Measurements from ENCODE around the gene FAM151A. TPM values are rescaled to one million over a fixed set of nuclear protein-coding genes. Genes with fewer than 3 reads are reported as not detected.

The FAM151A gene
- total and polyA plus RNA-seq, 2 experiments from 2014 or later = 0.10 TPM; not detected in 1

DNA sequence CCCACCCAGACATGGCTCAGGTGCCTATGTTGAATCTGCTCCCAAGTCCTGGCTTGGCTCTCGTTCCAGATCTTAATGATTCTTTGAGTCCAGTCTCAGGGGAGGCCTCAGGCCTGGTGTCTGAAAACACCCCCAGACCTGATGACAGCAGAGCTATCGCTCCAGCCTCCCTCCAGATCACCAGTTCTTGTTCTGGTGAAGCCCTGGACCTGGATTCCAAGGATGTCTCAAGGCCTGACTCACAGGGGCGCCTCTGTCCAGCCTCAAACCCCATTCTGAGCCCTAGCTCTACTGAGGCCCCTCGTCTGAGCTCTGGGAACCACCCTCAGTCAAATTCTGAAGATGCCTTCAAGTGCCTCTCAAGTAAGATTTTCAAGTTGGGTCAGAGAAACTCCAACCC is 29.7 kb upstream of the FAM151A start:
- no peaks in the 10 kb centered on the region for H3K4me1 ChIP-seq (ENCODE audit: insufficient read depth)
- H3K36me3 ChIP-seq (ENCODE audit: insufficient read depth) = no peaks in the 10 kb centered on the region
- TF ChIP-seq, protein P1, sequence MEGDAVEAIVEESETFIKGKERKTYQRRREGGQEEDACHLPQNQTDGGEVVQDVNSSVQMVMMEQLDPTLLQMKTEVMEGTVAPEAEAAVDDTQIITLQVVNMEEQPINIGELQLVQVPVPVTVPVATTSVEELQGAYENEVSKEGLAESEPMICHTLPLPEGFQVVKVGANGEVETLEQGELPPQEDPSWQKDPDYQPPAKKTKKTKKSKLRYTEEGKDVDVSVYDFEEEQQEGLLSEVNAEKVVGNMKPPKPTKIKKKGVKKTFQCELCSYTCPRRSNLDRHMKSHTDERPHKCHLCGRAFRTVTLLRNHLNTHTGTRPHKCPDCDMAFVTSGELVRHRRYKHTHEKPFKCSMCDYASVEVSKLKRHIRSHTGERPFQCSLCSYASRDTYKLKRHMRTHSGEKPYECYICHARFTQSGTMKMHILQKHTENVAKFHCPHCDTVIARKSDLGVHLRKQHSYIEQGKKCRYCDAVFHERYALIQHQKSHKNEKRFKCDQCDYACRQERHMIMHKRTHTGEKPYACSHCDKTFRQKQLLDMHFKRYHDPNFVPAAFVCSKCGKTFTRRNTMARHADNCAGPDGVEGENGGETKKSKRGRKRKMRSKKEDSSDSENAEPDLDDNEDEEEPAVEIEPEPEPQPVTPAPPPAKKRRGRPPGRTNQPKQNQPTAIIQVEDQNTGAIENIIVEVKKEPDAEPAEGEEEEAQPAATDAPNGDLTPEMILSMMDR (conservative IDR thresholded peaks at IDR 0.05; ENCODE audit: low read depth in 2 of 2) = no peak
- TF ChIP-seq, protein P2, sequence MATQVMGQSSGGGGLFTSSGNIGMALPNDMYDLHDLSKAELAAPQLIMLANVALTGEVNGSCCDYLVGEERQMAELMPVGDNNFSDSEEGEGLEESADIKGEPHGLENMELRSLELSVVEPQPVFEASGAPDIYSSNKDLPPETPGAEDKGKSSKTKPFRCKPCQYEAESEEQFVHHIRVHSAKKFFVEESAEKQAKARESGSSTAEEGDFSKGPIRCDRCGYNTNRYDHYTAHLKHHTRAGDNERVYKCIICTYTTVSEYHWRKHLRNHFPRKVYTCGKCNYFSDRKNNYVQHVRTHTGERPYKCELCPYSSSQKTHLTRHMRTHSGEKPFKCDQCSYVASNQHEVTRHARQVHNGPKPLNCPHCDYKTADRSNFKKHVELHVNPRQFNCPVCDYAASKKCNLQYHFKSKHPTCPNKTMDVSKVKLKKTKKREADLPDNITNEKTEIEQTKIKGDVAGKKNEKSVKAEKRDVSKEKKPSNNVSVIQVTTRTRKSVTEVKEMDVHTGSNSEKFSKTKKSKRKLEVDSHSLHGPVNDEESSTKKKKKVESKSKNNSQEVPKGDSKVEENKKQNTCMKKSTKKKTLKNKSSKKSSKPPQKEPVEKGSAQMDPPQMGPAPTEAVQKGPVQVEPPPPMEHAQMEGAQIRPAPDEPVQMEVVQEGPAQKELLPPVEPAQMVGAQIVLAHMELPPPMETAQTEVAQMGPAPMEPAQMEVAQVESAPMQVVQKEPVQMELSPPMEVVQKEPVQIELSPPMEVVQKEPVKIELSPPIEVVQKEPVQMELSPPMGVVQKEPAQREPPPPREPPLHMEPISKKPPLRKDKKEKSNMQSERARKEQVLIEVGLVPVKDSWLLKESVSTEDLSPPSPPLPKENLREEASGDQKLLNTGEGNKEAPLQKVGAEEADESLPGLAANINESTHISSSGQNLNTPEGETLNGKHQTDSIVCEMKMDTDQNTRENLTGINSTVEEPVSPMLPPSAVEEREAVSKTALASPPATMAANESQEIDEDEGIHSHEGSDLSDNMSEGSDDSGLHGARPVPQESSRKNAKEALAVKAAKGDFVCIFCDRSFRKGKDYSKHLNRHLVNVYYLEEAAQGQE (IDR thresholded peaks at IDR 0.05; ENCODE audit: unreplicated experiment) = no peak
- no peak for TF ChIP-seq STAT1 (IDR thresholded peaks at IDR 0.05; ENCODE audit: unreplicated experiment)
- TF ChIP-seq EZH2 (IDR thresholded peaks at IDR 0.05; ENCODE audit: low read depth, unreplicated experiment) = no peak
- TF ChIP-seq, protein P3, sequence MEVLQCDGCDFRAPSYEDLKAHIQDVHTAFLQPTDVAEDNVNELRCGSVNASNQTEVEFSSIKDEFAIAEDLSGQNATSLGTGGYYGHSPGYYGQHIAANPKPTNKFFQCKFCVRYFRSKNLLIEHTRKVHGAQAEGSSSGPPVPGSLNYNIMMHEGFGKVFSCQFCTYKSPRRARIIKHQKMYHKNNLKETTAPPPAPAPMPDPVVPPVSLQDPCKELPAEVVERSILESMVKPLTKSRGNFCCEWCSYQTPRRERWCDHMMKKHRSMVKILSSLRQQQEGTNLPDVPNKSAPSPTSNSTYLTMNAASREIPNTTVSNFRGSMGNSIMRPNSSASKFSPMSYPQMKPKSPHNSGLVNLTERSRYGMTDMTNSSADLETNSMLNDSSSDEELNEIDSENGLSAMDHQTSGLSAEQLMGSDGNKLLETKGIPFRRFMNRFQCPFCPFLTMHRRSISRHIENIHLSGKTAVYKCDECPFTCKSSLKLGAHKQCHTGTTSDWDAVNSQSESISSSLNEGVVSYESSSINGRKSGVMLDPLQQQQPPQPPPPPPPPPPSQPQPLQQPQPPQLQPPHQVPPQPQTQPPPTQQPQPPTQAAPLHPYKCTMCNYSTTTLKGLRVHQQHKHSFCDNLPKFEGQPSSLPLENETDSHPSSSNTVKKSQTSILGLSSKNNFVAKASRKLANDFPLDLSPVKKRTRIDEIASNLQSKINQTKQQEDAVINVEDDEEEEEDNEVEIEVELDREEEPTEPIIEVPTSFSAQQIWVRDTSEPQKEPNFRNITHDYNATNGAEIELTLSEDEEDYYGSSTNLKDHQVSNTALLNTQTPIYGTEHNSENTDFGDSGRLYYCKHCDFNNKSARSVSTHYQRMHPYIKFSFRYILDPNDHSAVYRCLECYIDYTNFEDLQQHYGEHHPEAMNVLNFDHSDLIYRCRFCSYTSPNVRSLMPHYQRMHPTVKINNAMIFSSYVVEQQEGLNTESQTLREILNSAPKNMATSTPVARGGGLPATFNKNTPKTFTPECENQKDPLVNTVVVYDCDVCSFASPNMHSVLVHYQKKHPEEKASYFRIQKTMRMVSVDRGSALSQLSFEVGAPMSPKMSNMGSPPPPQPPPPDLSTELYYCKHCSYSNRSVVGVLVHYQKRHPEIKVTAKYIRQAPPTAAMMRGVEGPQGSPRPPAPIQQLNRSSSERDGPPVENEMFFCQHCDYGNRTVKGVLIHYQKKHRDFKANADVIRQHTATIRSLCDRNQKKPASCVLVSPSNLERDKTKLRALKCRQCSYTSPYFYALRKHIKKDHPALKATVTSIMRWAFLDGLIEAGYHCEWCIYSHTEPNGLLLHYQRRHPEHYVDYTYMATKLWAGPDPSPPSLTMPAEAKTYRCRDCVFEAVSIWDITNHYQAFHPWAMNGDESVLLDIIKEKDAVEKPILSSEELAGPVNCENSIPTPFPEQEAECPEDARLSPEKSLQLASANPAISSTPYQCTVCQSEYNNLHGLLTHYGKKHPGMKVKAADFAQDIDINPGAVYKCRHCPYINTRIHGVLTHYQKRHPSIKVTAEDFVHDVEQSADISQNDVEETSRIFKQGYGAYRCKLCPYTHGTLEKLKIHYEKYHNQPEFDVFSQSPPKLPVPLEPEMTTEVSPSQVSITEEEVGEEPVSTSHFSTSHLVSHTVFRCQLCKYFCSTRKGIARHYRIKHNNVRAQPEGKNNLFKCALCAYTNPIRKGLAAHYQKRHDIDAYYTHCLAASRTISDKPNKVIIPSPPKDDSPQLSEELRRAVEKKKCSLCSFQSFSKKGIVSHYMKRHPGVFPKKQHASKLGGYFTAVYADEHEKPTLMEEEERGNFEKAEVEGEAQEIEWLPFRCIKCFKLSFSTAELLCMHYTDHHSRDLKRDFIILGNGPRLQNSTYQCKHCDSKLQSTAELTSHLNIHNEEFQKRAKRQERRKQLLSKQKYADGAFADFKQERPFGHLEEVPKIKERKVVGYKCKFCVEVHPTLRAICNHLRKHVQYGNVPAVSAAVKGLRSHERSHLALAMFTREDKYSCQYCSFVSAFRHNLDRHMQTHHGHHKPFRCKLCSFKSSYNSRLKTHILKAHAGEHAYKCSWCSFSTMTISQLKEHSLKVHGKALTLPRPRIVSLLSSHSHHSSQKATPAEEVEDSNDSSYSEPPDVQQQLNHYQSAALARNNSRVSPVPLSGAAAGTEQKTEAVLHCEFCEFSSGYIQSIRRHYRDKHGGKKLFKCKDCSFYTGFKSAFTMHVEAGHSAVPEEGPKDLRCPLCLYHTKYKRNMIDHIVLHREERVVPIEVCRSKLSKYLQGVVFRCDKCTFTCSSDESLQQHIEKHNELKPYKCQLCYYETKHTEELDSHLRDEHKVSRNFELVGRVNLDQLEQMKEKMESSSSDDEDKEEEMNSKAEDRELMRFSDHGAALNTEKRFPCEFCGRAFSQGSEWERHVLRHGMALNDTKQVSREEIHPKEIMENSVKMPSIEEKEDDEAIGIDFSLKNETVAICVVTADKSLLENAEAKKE (CRISPR knock-in tag; IDR thresholded peaks at IDR 0.05) = no peak
- TF ChIP-seq, protein P4, sequence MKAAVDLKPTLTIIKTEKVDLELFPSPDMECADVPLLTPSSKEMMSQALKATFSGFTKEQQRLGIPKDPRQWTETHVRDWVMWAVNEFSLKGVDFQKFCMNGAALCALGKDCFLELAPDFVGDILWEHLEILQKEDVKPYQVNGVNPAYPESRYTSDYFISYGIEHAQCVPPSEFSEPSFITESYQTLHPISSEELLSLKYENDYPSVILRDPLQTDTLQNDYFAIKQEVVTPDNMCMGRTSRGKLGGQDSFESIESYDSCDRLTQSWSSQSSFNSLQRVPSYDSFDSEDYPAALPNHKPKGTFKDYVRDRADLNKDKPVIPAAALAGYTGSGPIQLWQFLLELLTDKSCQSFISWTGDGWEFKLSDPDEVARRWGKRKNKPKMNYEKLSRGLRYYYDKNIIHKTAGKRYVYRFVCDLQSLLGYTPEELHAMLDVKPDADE (IDR thresholded peaks at IDR 0.05) = no peak
- TF ChIP-seq POLR2AphosphoS5 (IDR thresholded peaks at IDR 0.05; ENCODE audit: low read depth) = no peak
- no peak for TF ChIP-seq EZH2phosphoT487 (IDR thresholded peaks at IDR 0.05; ENCODE audit: unreplicated experiment)
- TF ChIP-seq CREB1 (CRISPR knock-in tag; IDR thresholded peaks at IDR 0.05; ENCODE audit: low read depth) = no peak
- TF ChIP-seq NANOG (IDR thresholded peaks at IDR 0.05; ENCODE audit: borderline replicate concordance) = no peak
- TF ChIP-seq ZNF114 (CRISPR knock-in tag; IDR thresholded peaks at IDR 0.05) = no peak
- TF ChIP-seq ZNF331 (CRISPR knock-in tag; IDR thresholded peaks at IDR 0.05; ENCODE audit: low read depth) = no peak
- no peak for TF ChIP-seq JUNB (IDR thresholded peaks at IDR 0.05; ENCODE audit: unreplicated experiment)
- no peak overlapping the region for H3K4me3 Mint-ChIP-seq
- H3K36me3 Mint-ChIP-seq (ENCODE audit: low read depth) = no peaks in the 10 kb centered on the region
- no peak overlapping the region for H2AFZ ChIP-seq
- H3K79me2 ChIP-seq (replicated peaks; ENCODE audit: insufficient read depth) = no peaks in the 10 kb centered on the region
- no peak overlapping the region for H3K27ac ChIP-seq (ENCODE audit: low read depth)
- H4K20me1 ChIP-seq (replicated peaks; ENCODE audit: insufficient read depth) = no peaks in the 10 kb centered on the region
- H3K27ac Mint-ChIP-seq = no peak overlapping the region
- no peaks in the 10 kb centered on the region for H3K27me3 ChIP-seq (ENCODE audit: insufficient read depth)
- H3K4me3 ChIP-seq = no peak overlapping the region
- no peaks in the 10 kb centered on the region for H3F3A ChIP-seq (replicated peaks; ENCODE audit: low read depth)
- peaks cover 15% of the 10 kb centered on the region for H3K27me3 Mint-ChIP-seq (ENCODE audit: insufficient read depth, low read depth, poor library complexity)
- peaks cover 4% of the 10 kb centered on the region; the same call in 1 of the 3 replicates for H3K4me1 Mint-ChIP-seq
- no peak overlapping the region for H3K4me2 ChIP-seq
- no peak for ATAC-seq
- peaks cover 3% of the 10 kb centered on the region; the same call in 2 of the 3 replicates for H3K9me3 Mint-ChIP-seq
- DNase-seq (ENCODE audit: low spot score) = no peak
- no peaks in the 10 kb centered on the region for H3K9me2 ChIP-seq (ENCODE audit: insufficient read depth)

All from GM23338 (cell line).